HepG2 (cell line): ENCODE measurements around the gene THRA. TPM values are rescaled to one million over a fixed set of nuclear protein-coding genes. Genes with fewer than 3 reads are reported as not detected.
A peak's percentile ranks its signal among the peaks of the same experiment; 100 is the strongest.

Experiments used
- ATM ChIP-seq: fragments of 450-650 bp; IDR thresholded peaks from 2 replicates; pipeline ENCODE4 v1.7.1; 2017; ENCODE audit warnings: mild to moderate bottlenecking, borderline replicate concordance
- BHLHE40 ChIP-seq: IDR thresholded peaks from 2 replicates; pipeline ENCODE4 v1.6.1; 2011; ENCODE audit warnings: low read length, improper control_type of control experiment
- CERS6 ChIP-seq: sonication (generic); formaldehyde crosslinking; IDR thresholded peaks from 2 replicates; pipeline ENCODE4 v1.5.0; 2020; ENCODE audit warnings: missing genetic modification reagents
- EED ChIP-seq: sonication (generic); formaldehyde crosslinking; IDR thresholded peaks from 2 replicates; pipeline ENCODE4 v1.5.0; 2020; ENCODE audit warnings: mild to moderate bottlenecking, missing genetic modification reagents
- ELF4 ChIP-seq: sonication (generic); formaldehyde crosslinking; IDR thresholded peaks from 2 replicates; pipeline ENCODE4 v1.5.0; 2020; ENCODE audit warnings: missing genetic modification reagents, mild to moderate bottlenecking, moderate library complexity, borderline replicate concordance
- FOXM1 ChIP-seq: sonication (generic); formaldehyde crosslinking; IDR thresholded peaks from 2 replicates; pipeline ENCODE4 v1.5.0; 2020; ENCODE audit warnings: missing genetic modification reagents
- GTF2F1 ChIP-seq: fragments of 150-350 bp; IDR thresholded peaks from 2 replicates; pipeline ENCODE4 v1.6.1; 2014; ENCODE audit warnings: low read length
- HNRNPL ChIP-seq: fragments of 200-400 bp; formaldehyde crosslinking; IDR thresholded peaks from 2 replicates; pipeline ENCODE4 v1.6.1; 2017; ENCODE audit warnings: mild to moderate bottlenecking, low read depth, low read length
- HOXA9 ChIP-seq: sonication (generic); formaldehyde crosslinking; IDR thresholded peaks from 2 replicates; pipeline ENCODE4 v1.8.1; 2022; ENCODE audit warnings: missing genetic modification reagents, mild to moderate bottlenecking, moderate library complexity, borderline replicate concordance
- JUNB ChIP-seq: sonication (generic); formaldehyde crosslinking; IDR thresholded peaks from 2 replicates; pipeline ENCODE4 v1.8.0; 2022; ENCODE audit warnings: missing genetic modification reagents, mild to moderate bottlenecking, borderline replicate concordance
- NFYC ChIP-seq: IDR thresholded peaks from 2 replicates; pipeline ENCODE4 v1.6.1; 2016; ENCODE audit warnings: missing genetic modification reagents, missing compliant biosample characterization
- PHF8 ChIP-seq: sonication (generic); formaldehyde crosslinking; IDR thresholded peaks from 2 replicates; pipeline ENCODE4 v1.5.0; 2020; ENCODE audit warnings: missing genetic modification reagents
- PTBP1 ChIP-seq: fragments of 200-400 bp; formaldehyde crosslinking; IDR thresholded peaks from 2 replicates; pipeline ENCODE4 v1.6.1; 2018; ENCODE audit warnings: low read length, low read depth; ENCODE audit not compliant: poor library complexity, severe bottlenecking
- STAG1 ChIP-seq: sonication (generic); formaldehyde crosslinking; IDR thresholded peaks from 2 replicates; pipeline ENCODE4 v1.4.0; 2020; ENCODE audit warnings: missing genetic modification reagents
- TARDBP ChIP-seq: sonication (generic); formaldehyde crosslinking; IDR thresholded peaks from 2 replicates; pipeline ENCODE4 v1.8.0; 2022; ENCODE audit warnings: mild to moderate bottlenecking, missing genetic modification reagents
- TBX2 ChIP-seq: sonication (generic); formaldehyde crosslinking; IDR thresholded peaks from 2 replicates; pipeline ENCODE4 v1.5.0; 2020; ENCODE audit warnings: missing genetic modification reagents, mild to moderate bottlenecking, borderline replicate concordance
- TFAP4 ChIP-seq: sonication (generic); IDR thresholded peaks from 2 replicates; pipeline ENCODE4 v1.6.1; 2016; ENCODE audit warnings: low read depth, borderline replicate concordance
- TGIF2 ChIP-seq: IDR thresholded peaks from 2 replicates; pipeline ENCODE4 v1.6.1; 2016; ENCODE audit warnings: control low read depth, missing compliant biosample characterization
- YEATS4 ChIP-seq: sonication (generic); formaldehyde crosslinking; IDR thresholded peaks from 2 replicates; pipeline ENCODE4 v1.4.0; 2020; ENCODE audit warnings: missing genetic modification reagents, borderline replicate concordance
- ZNF138 ChIP-seq: sonication (generic); formaldehyde crosslinking; IDR thresholded peaks from 2 replicates; pipeline ENCODE4 v1.5.0; 2020; ENCODE audit warnings: mild to moderate bottlenecking, low read depth, missing genetic modification reagents
- ZNF251 ChIP-seq: sonication (generic); formaldehyde crosslinking; IDR thresholded peaks from 2 replicates; pipeline ENCODE4 v1.9.0; 2021; ENCODE audit warnings: mild to moderate bottlenecking, missing genetic modification reagents
- polyA plus RNA-seq, 8 experiments: library from polyadenylated mRNA; depleted of rRNA in 3 of 8; stranded (reverse) in 7 of 8; unstranded in 1 of 8; fragments of >200 nt; fragmentation: Illumina TruSeq in 4 of 8; extraction: Trizol in 4 of 8; gene quantifications; 2 replicates each; pipeline versions ENCODE4 v1.2.1 to v1.2.3, GENCODE V29; 2011 to 2016; ENCODE audit warnings: low read depth in 4 of 8, missing spikeins in 1 of 8, mixed read lengths in 1 of 8; ENCODE audit not compliant: insufficient read depth in 1 of 8
- total RNA-seq, 5 experiments: library from RNA; depleted of rRNA; stranded (reverse); fragments of >200 nt; fragmentation: Illumina TruSeq; extraction: Trizol; gene quantifications; 2 replicates each; pipeline ENCODE4 v1.2.3, GENCODE V29; 2016; ENCODE audit warnings: low read depth in 1 of 5
- TF ChIP-seq, protein P1 (sequence below): sonication (generic); formaldehyde crosslinking; IDR thresholded peaks from 2 replicates; pipeline ENCODE4 v1.5.0; 2020; ENCODE audit warnings: missing genetic modification reagents
- TF ChIP-seq, protein P2 (sequence below): sonication (generic); formaldehyde crosslinking; IDR thresholded peaks from 2 replicates; pipeline ENCODE4 v1.4.0; 2020; ENCODE audit warnings: missing genetic modification reagents, borderline replicate concordance
- TF ChIP-seq, protein P3 (sequence below): sonication (generic); formaldehyde crosslinking; IDR thresholded peaks from 2 replicates; pipeline ENCODE4 v1.4.0; 2020; ENCODE audit warnings: missing genetic modification reagents, borderline replicate concordance

Gene THRA
- total and polyA plus RNA-seq, 2 of the 13 experiments (the other 11 are each of a cell fraction or from before 2014, with no cell fraction given) = 8.0 to 9.9 TPM

- 0 out of 2 replicates have a peak, but pooled peaks have one; percentile 52 for TF ChIP-seq HOXA9 (CRISPR knock-in tag)
- peak; percentile 96 for TF ChIP-seq BHLHE40
- peak; percentile 67; the same call in 1 of the 2 replicates for TF ChIP-seq JUNB (CRISPR knock-in tag)
- peak; percentile 97 for TF ChIP-seq TGIF2 (CRISPR knock-in tag)
- TF ChIP-seq PTBP1 = no peak
- TF ChIP-seq TFAP4 = peak; percentile 73
- TF ChIP-seq NFYC = peak; percentile 84
- TF ChIP-seq, protein P1, sequence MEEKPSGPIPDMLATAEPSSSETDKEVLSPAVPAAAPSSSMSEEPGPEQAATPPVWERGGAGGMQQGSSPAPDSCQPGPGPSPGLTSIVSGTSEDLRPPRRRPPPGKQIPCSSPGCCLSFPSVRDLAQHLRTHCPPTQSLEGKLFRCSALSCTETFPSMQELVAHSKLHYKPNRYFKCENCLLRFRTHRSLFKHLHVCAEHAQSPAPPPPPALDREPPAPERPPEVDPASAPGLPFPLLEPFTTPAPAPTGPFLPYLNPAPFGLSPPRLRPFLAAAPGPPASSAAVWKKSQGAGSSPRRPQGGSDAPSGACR (CRISPR knock-in tag) = peak; percentile 77; the same call in 1 of the 2 replicates
- no peak for TF ChIP-seq FOXM1
- peak; percentile 97 for TF ChIP-seq TBX2 (CRISPR knock-in tag)
- TF ChIP-seq GTF2F1 = no peak
- no peak for TF ChIP-seq CERS6
- TF ChIP-seq ELF4 (CRISPR knock-in tag) = peak; percentile 89
- no peak for TF ChIP-seq ZNF251
- no peak; the same call in 1 of the 2 replicates for TF ChIP-seq ATM
- TF ChIP-seq HNRNPL = no peak
- peak; percentile 55; the same call in 1 of the 2 replicates for TF ChIP-seq PHF8 (CRISPR knock-in tag)
- TF ChIP-seq ZNF138 (CRISPR knock-in tag) = peak; percentile 93
- TF ChIP-seq TARDBP (CRISPR knock-in tag) = peak; percentile 96
- no peak for TF ChIP-seq STAG1 (CRISPR knock-in tag)
- TF ChIP-seq, protein P2, sequence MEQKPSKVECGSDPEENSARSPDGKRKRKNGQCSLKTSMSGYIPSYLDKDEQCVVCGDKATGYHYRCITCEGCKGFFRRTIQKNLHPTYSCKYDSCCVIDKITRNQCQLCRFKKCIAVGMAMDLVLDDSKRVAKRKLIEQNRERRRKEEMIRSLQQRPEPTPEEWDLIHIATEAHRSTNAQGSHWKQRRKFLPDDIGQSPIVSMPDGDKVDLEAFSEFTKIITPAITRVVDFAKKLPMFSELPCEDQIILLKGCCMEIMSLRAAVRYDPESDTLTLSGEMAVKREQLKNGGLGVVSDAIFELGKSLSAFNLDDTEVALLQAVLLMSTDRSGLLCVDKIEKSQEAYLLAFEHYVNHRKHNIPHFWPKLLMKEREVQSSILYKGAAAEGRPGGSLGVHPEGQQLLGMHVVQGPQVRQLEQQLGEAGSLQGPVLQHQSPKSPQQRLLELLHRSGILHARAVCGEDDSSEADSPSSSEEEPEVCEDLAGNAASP (CRISPR knock-in tag) = peak; percentile 98
- TF ChIP-seq EED (CRISPR knock-in tag) = peak; percentile 94
- TF ChIP-seq, protein P3, sequence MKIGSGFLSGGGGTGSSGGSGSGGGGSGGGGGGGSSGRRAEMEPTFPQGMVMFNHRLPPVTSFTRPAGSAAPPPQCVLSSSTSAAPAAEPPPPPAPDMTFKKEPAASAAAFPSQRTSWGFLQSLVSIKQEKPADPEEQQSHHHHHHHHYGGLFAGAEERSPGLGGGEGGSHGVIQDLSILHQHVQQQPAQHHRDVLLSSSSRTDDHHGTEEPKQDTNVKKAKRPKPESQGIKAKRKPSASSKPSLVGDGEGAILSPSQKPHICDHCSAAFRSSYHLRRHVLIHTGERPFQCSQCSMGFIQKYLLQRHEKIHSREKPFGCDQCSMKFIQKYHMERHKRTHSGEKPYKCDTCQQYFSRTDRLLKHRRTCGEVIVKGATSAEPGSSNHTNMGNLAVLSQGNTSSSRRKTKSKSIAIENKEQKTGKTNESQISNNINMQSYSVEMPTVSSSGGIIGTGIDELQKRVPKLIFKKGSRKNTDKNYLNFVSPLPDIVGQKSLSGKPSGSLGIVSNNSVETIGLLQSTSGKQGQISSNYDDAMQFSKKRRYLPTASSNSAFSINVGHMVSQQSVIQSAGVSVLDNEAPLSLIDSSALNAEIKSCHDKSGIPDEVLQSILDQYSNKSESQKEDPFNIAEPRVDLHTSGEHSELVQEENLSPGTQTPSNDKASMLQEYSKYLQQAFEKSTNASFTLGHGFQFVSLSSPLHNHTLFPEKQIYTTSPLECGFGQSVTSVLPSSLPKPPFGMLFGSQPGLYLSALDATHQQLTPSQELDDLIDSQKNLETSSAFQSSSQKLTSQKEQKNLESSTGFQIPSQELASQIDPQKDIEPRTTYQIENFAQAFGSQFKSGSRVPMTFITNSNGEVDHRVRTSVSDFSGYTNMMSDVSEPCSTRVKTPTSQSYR (CRISPR knock-in tag) = peak; percentile 92
- TF ChIP-seq YEATS4 (CRISPR knock-in tag) = peak; percentile 97
These were observed 36.3 kb downstream of the THRA start (continued) for GRCh38 chr17:40098846-40099618.
